ENCODE measurements around the gene P3H3. TPM values are rescaled to one million over a fixed set of nuclear protein-coding genes. Genes with fewer than 3 reads are reported as not detected.

Gene P3H3
- total and polyA plus RNA-seq, 9 of the 15 experiments (the other 6 are each of a cell fraction or from before 2014, with no cell fraction given) = 0.03 to 15.0 (median 4.8) TPM

GRCh38 chr12:6840761-6841515, 12.7 kb downstream of the P3H3 start, which contains the start of gene GNB3:
TSS of gene GNB3 (plus strand) at chr12:6840925. CDS start at chr12:6841288, 363 bp downstream.
- DNase-seq (ENCODE audit: extremely low read depth in 1 of 4, low spot score in 3 of 4) (no peak), ATAC-seq (no peak), FAIRE-seq (no peak)
- 76% methylated on average over 7 of the region's 24 CpGs for WGBS (ENCODE audit: insufficient coverage, low coverage, missing lambda C conversion rate)
- Histone ChIP-seq H3K4me1 (replicated peaks in 1 of 2; ENCODE audit: control insufficient read depth in 2 of 2, insufficient read depth in 2 of 2, low read length in 2 of 2) (peaks cover 10 to 51% of the 10 kb centered on the region in 2 experiments; a peak in 4 of 5 replicates), H3K27me3 (ENCODE audit: control insufficient read depth in 2 of 2, insufficient read depth in 2 of 2, low read length in 2 of 2) (no peaks in the 10 kb centered on the region), H3K36me3 (ENCODE audit: control insufficient read depth, insufficient read depth, low read length) (peaks cover 67% of the 10 kb centered on the region; the same call in 2 of the 3 replicates), H3K4me2 (ENCODE audit: insufficient read depth, low read length) (no peak within 1 kb of the TSS), H2AFZ (ENCODE audit: low read depth, low read length) (no peak within 1 kb of the TSS), H3K27ac (ENCODE audit: extremely low read depth, low read depth, low read length) (no peak within 1 kb of the TSS), H3K9me1 (ENCODE audit: control insufficient read depth, insufficient read depth, low read length) (no peaks in the 10 kb centered on the region), H3K9me3 (replicated peaks; ENCODE audit: control insufficient read depth, insufficient read depth, low read depth, low read length) (no peaks in the 10 kb centered on the region), H3K9ac (ENCODE audit: insufficient read depth in 1 of 2, low read depth in 2 of 2, low read length in 2 of 2) (peak within 1 kb of the TSS in 1 of 2 experiments; percentile 64; a peak in 2 of 4 replicates), H3K79me2 (ENCODE audit: control insufficient read depth, insufficient read depth, low read length) (no peaks in the 10 kb centered on the region), H4K20me1 (replicated peaks; ENCODE audit: control insufficient read depth, insufficient read depth, low read length) (no peaks in the 10 kb centered on the region; the same call in 1 of the 2 replicates), H3K4me3 (no peak within 1 kb of the TSS)
- in situ Hi-C loops (cut with MboI) = no loop called here
- ChIA-PET CTCF (ENCODE audit: low intra/inter-chr PET ratio) (no interaction called here), POLR2A (interaction anchor here (0.8 to 4.8 kb wide), 5 partner anchors 7 to 103 kb away, joined by 3 to 39 read pairs (median 13); partner anchors contain the start of genes C12orf57, CDCA3 and USP5)
- TF ChIP-seq HSF4 (CRISPR knock-in tag; IDR thresholded peaks at IDR 0.05; ENCODE audit: borderline replicate concordance) (no peak), E2F4 (CRISPR knock-in tag; IDR thresholded peaks at IDR 0.05; ENCODE audit: low read depth) (no peak), CREBBP (IDR thresholded peaks at IDR 0.05; ENCODE audit: low read depth, low read length) (no peak), RBFOX2 (IDR thresholded peaks at IDR 0.05; ENCODE audit: low read depth, low read length) (0 out of 2 replicates have a peak, but pooled peaks have one; percentile 22), PCBP1 (IDR thresholded peaks at IDR 0.05; ENCODE audit: low read depth, low read length, poor library complexity, severe bottlenecking) (peak; percentile 33), CTCF (IDR thresholded peaks at IDR 0.05 in 2 of 3, conservative IDR thresholded peaks at IDR 0.05 in 1 of 3; ENCODE audit: insufficient read depth in 2 of 3, low read depth in 1 of 3, low read length in 3 of 3) (no peak), ZBTB33 (CRISPR knock-in tag; IDR thresholded peaks at IDR 0.05) (no peak), POLR2G (IDR thresholded peaks at IDR 0.05; ENCODE audit: low read depth, low read length) (peak; percentile 45; the same call in 1 of the 2 replicates)
- intact Hi-C loops (cut with micrococcal nuclease) = no loop called here
- BruUV-seq (replicated peaks) = no TSS peak

All from K562 (cell line).